ENCODE data around the gene FAM89B.

FAM89B gene

DNA sequence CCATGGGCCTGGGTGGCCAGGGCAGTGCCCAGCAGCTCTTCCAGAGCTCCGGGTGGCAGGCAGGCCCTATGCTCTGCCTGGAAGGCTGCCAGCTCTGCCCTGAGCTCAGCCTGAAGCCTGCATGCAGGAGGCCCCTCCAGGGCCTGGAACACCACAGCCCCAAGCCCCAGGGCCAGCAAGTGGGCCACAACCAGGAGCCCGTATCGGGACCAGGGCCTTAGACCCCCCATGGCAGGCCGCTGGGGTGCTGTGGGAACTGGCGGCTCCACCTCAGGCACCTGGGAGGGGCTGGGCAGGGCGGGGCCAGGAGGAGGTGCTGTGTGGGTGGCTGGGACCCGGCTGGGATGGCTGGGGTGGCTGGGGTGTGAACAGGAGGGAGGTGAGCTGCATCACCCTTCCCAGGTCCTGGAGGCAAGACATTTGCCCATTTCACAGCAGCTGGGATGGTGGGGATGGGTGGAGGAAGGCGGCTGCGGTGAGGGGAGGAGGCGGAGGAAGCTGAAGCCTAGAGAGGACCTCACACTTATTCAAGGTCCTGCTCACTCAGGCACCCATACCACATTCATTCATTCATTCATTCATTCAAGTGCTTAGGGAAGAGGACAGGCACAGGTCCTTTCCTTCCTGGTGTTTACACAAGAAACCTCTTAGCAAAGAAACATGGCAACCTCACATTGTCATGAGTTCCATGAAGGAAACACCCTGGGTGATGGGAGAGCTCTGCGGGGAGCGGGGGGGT, 23.4 kb downstream of the FAM89B start, which contains the start of gene KCNK7:
Gene KCNK7 (minus strand): TSS at position 258 of the 739 bp plus-strand sequence. CDS start 28 bp downstream, at position 230.
- DNase-seq (ENCODE audit: low read depth), result no peak
- H3K4me3 ChIP-seq (ENCODE audit: low read depth, low read length), result no peak within 1 kb of the TSS
- TF ChIP-seq CTCF (conservative IDR thresholded peaks at IDR 0.05; ENCODE audit: low read depth, low read length), result no peak

DNA sequence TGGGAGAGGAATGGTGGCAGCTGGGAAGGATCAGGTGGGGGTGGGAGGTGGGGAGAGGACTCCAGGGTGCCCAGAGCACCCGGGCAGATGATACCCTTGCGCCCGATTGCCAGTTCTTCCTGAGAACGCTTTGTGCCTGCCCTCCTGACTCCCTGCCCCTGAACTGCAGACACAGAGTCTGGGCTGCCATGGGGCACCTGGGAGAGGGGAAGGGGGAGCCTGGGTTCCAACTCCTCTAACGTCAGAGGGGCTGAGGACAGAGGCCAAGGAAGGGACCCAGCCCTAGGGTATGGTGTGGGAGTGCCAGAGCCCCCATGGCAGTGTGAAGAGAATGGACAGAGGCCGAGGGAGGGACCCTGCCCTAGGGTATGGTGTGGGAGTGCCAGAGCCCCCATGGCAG, 24.2 kb downstream of the FAM89B start:
- no peak overlapping the region for H3K4me3 ChIP-seq (ENCODE audit: low read depth, low read length)
- TF ChIP-seq CTCF (conservative IDR thresholded peaks at IDR 0.05; ENCODE audit: low read depth, low read length), result no peak
- DNase-seq (ENCODE audit: low read depth), result no peak

DNA sequence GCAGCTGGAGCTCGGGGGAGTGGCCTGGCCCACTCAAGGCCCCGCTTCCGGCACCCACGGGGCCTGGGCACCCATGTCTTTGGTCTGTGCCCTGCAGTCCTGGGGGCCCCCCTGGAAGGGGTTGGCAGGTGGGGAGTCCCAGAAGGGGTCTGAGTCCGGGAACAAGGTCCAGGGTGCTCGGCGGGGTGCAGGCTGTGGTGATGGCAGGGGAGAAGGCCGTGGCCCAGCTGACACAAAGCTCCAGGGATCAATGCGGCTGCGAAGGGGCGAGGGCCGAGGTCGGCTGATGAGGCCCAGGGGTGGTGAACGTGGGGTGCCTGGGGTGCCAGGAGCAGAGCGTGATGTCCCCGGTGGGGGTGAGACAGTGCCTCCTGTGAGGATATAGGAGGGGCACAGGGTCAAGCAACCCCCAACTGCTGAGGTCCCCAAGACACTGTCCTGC, 25.9 kb downstream of the FAM89B start:
- DNase-seq (ENCODE audit: low read depth), result no peak
- TF ChIP-seq CTCF (conservative IDR thresholded peaks at IDR 0.05; ENCODE audit: low read depth, low read length), result no peak
- H3K4me3 ChIP-seq (ENCODE audit: low read depth, low read length), result no peak overlapping the region

GRCh38 chr11:65599216-65599954, 27.0 kb downstream of the FAM89B start:
- H3K4me3 ChIP-seq (ENCODE audit: low read depth, low read length), result no peak overlapping the region
- TF ChIP-seq CTCF (conservative IDR thresholded peaks at IDR 0.05; ENCODE audit: low read depth, low read length), result no peak
- no peak for DNase-seq (ENCODE audit: low read depth)

DNA sequence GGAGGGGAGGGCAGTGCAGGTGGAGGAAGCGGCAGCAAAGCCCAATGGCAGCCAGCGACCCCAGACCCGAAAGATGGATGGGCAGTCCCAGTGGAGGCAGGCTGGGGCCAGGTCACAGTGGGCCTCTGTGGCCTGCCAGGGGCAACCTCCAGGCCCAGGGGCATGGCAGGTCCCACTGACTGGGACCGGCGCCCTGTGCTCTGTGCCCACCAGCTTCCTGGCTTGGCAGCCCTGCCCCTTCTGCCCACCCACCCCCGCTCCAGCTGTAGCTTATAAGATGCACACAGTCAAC, 27.6 kb downstream of the FAM89B start:
- DNase-seq (ENCODE audit: low read depth), result no peak
- no peak overlapping the region for H3K4me3 ChIP-seq (ENCODE audit: low read depth, low read length)
- TF ChIP-seq CTCF (conservative IDR thresholded peaks at IDR 0.05; ENCODE audit: low read depth, low read length), result no peak

DNA sequence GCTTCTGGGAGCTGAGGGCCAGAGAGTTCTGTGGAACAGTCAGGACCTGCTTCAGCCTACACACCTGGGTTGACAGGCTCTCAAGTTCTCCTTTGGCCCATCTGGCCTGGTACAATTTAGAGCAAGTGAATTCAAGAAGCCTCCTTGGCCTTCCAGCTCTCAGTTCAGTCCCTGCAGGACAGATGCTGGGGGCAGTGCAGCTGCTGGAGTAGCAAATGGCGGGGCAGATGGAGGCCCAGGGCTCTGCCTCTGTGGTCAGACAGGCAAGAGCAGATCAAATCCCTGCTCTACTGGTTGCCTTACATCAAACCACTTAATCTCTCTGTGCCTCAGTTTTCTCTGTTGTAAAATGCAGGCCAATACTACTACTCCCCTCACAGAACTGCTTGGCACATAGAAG, 31.9 kb downstream of the FAM89B start:
- no peak for TF ChIP-seq CTCF (conservative IDR thresholded peaks at IDR 0.05; ENCODE audit: low read depth, low read length)
- no peak for DNase-seq (ENCODE audit: low read depth)
- H3K4me3 ChIP-seq (ENCODE audit: low read depth, low read length), result no peak overlapping the region

Measured in choroid plexus epithelial cell (primary cell).